ENCODE measurements around the gene SIRT4. TPM values are rescaled to one million over a fixed set of nuclear protein-coding genes. Genes with fewer than 3 reads are reported as not detected.

The SIRT4 gene
- total RNA-seq, 3 donors from 2014 or later, result 0.53 to 3.9 (median 2.8) TPM

DNA sequence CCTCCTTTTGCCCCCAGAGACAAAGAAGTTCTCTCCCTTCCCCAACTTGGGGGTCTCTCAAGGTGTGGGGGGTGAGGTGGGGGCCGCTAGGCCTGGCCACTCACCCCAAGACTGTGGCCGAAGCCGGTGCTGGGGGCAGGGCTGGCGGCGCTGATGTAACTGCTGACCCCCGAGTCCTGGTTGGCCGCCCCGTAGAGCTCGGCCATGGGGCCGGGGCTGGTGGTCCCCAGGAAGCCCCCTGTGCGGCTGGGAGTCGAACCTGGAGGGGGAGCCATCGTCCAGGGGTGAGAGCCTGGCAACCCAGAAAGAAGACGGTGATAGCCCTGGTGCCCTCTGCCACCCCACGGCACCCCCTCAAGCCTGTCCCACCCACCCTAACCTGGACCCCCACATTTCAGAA is 43.9 kb downstream of the SIRT4 start:
- intact Hi-C loops (cut with DNase I, micrococcal nuclease), result no loop called here

DNA sequence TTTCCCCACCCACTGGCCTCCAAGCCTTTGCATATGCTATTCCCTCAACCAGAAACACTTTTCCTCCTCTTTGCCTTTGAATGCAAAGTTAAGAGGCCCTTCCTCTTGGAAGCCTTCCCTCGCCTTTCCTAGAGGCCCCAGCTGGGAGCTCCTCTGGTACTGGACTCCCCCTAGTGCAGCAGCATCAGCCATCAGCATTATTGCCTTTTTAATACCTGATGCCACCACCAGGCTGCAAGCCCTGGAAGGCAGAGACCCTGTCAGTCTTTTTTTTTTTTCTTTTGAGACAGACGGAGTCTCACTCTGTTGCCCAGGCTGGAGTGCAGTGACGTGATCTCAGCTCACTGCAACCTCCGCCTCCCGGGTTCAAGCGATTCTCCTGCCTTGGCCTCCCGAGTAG is 44.6 kb downstream of the SIRT4 start:
- no peak for DNase-seq
- H3K4me3 ChIP-seq, result no peak overlapping the region
- ATAC-seq, result no peak
- TF ChIP-seq, protein P1, sequence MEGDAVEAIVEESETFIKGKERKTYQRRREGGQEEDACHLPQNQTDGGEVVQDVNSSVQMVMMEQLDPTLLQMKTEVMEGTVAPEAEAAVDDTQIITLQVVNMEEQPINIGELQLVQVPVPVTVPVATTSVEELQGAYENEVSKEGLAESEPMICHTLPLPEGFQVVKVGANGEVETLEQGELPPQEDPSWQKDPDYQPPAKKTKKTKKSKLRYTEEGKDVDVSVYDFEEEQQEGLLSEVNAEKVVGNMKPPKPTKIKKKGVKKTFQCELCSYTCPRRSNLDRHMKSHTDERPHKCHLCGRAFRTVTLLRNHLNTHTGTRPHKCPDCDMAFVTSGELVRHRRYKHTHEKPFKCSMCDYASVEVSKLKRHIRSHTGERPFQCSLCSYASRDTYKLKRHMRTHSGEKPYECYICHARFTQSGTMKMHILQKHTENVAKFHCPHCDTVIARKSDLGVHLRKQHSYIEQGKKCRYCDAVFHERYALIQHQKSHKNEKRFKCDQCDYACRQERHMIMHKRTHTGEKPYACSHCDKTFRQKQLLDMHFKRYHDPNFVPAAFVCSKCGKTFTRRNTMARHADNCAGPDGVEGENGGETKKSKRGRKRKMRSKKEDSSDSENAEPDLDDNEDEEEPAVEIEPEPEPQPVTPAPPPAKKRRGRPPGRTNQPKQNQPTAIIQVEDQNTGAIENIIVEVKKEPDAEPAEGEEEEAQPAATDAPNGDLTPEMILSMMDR (IDR thresholded peaks at IDR 0.05), result no peak
- H3K36me3 ChIP-seq (ENCODE audit: low read depth), result no peaks in the 10 kb centered on the region
- H3K4me1 ChIP-seq (ENCODE audit: low read depth), result no peaks in the 10 kb centered on the region
- no peaks in the 10 kb centered on the region for H3K9me3 ChIP-seq
- intact Hi-C loops (cut with DNase I, micrococcal nuclease), result no loop called here

More for the DNA sequence above, 43.9 kb downstream of the SIRT4 start:
- TF ChIP-seq, protein P1 (IDR thresholded peaks at IDR 0.05), result no peak
- Histone ChIP-seq H3K4me3 (no peak overlapping the region), H3K36me3 (ENCODE audit: low read depth) (no peaks in the 10 kb centered on the region), H3K4me1 (ENCODE audit: low read depth) (no peaks in the 10 kb centered on the region), H3K9me3 (no peaks in the 10 kb centered on the region)
- DNase-seq (no peak), ATAC-seq (no peak)

DNA sequence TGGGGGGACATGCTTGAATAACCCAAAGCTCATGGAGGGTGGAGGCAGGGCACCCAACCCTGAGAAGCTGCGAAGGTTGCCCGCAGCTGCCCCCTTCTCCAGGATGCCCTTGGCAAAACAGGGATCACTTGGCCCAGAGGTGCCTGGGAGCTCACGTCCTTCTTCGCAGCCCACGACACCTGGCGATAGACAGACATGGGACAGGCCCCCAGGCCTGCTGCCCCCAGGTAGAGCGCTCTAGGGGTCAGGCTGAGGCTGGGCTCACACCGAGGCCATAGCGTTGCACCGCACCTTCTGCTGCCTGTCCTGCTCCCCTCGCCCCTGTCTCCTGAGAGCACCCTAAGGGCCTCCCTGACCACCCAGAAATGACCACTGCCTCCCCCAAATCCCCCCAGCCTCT is 45.6 kb downstream of the SIRT4 start:
- Histone ChIP-seq H3K36me3 (ENCODE audit: low read depth) (no peaks in the 10 kb centered on the region), H3K9me3 (no peaks in the 10 kb centered on the region), H3K4me3 (no peak overlapping the region), H3K4me1 (ENCODE audit: low read depth) (no peaks in the 10 kb centered on the region)
- intact Hi-C loops (cut with DNase I, micrococcal nuclease), result no loop called here
- ATAC-seq (no peak), DNase-seq (no peak)
- TF ChIP-seq, protein P1 (IDR thresholded peaks at IDR 0.05), result no peak

DNA sequence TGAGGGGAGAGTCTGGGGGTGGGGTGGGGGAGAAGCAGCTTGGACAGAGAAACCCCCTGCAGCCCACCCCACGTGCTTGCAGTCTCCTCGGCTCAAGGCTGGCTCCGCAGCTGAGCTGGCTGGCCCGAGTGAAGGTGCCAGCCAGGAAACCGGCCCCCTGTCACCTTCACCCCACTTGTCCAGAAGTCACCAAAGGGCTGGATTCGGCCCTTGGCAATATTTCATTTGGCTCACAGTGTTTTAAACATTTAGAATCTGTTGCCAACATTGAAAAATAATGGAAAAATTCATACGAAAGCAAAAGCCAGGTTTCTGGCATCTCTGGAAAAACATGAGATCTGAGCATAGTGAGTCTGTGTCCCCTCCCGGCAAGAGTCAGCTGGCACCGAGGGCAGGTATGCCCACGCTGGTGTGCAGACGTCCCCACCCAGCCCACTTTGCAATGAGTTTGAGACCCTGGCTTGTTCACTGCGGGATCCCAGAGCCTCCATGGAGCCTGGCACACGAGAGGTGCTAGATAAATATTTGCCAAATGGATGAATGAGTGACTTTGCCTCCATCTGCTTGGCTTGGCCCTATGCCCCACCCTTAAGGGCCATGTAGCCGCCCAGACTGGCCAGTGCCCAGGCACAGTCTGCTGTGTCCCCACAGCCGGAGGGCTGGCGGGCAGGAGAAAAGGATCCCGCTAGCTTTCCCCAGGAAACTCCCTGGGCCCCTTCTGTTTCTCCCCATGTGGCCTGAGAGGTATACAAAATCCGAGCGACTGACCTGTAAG is 48.6 kb downstream of the SIRT4 start:
- no peak overlapping the region for H3K4me3 ChIP-seq
- H3K9me3 ChIP-seq, result no peaks in the 10 kb centered on the region
- intact Hi-C loops (cut with DNase I, micrococcal nuclease), result loop anchor here in 1 of 2 donors (5.0 kb wide), 1 partner anchor 82 kb away; no protein-coding TSS in a partner anchor
- H3K36me3 ChIP-seq (ENCODE audit: low read depth), result no peaks in the 10 kb centered on the region
- TF ChIP-seq, protein P1 (IDR thresholded peaks at IDR 0.05), result no peak
- no peaks in the 10 kb centered on the region for H3K4me1 ChIP-seq (ENCODE audit: low read depth)
- ATAC-seq (peak; percentile 84), DNase-seq (no peak)

DNA sequence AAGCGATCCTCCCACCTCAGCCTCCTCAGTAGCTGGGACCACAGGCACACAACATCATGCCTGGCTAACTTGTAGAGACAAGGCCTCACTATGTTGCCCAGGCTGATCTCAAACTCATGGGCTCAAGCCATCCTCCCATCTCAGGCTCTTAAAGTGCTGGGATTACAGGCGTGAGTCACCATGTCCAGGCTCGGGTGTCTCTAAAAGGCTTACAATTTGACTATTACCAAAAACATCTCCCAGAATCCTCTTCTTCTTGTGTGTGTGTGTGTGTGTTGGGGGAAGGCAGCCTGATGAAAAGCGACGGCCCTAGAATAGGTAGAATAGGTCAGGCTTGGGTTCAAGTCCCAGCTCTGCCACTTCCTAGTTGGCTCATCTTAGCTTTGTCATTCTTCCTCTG is 50.0 kb downstream of the SIRT4 start:
- Histone ChIP-seq H3K36me3 (ENCODE audit: low read depth) (no peaks in the 10 kb centered on the region), H3K9me3 (no peaks in the 10 kb centered on the region), H3K4me3 (no peak overlapping the region), H3K4me1 (ENCODE audit: low read depth) (no peaks in the 10 kb centered on the region)
- intact Hi-C loops (cut with DNase I, micrococcal nuclease), result loop anchor here in 1 of 2 donors (5.0 kb wide), 1 partner anchor 80 kb away; no protein-coding TSS in a partner anchor
- ATAC-seq, result no peak
- DNase-seq, result no peak
- TF ChIP-seq, protein P1 (IDR thresholded peaks at IDR 0.05), result no peak
